Activated naive CD8-positive, alpha-beta T cell treated with anti-CD3 and anti-CD28 coated beads for 36 hours (primary cell): ENCODE data around the gene POTEC. TPM values are rescaled to one million over a fixed set of nuclear protein-coding genes. Genes with fewer than 3 reads are reported as not detected.
"Not testable (repeated sequence)": the region's sequence is repeated elsewhere in the genome, so short reads cannot be mapped to it uniquely, and the experiment has no call there.

Source experiments
- DNase-seq: peaks from one replicate; pipeline ENCODE4 v3.0.0; 2021
- H3K27ac Mint-ChIP-seq: one replicate; pipeline ENCODE4 v1.8.0; 2022; ENCODE audit warnings: mild to moderate bottlenecking, moderate library complexity, mixed read lengths
- H3K27me3 Mint-ChIP-seq: one replicate; pipeline ENCODE4 v1.8.0; 2022; ENCODE audit warnings: mild to moderate bottlenecking, mixed read lengths
- H3K36me3 Mint-ChIP-seq: one replicate; pipeline ENCODE4 v1.8.0; 2021; ENCODE audit warnings: mild to moderate bottlenecking, mixed read lengths
- H3K4me1 Mint-ChIP-seq: one replicate; pipeline ENCODE4 v1.8.0; 2021; ENCODE audit warnings: mixed read lengths
- H3K4me3 Mint-ChIP-seq: one replicate; pipeline ENCODE4 v1.8.0; 2022; ENCODE audit warnings: mild to moderate bottlenecking, moderate library complexity, mixed read lengths
- H3K9me3 Mint-ChIP-seq: one replicate; pipeline ENCODE4 v1.8.0; 2022; ENCODE audit warnings: mixed read lengths
- total RNA-seq, 2 experiments: library from RNA; stranded (reverse); gene quantifications; one replicate each; pipeline ENCODE4 v1.2.3, GENCODE V29; 2021

POTEC gene
- total RNA-seq, 2 experiments from 2014 or later = not detected

GRCh38 chr18:14471286-14471685 is 72.1 kb downstream of the POTEC start:
- not testable (repeated sequence) for H3K27ac Mint-ChIP-seq, H3K4me1 Mint-ChIP-seq, H3K36me3 Mint-ChIP-seq, H3K4me3 Mint-ChIP-seq, H3K27me3 Mint-ChIP-seq, H3K9me3 Mint-ChIP-seq, DNase-seq

DNA sequence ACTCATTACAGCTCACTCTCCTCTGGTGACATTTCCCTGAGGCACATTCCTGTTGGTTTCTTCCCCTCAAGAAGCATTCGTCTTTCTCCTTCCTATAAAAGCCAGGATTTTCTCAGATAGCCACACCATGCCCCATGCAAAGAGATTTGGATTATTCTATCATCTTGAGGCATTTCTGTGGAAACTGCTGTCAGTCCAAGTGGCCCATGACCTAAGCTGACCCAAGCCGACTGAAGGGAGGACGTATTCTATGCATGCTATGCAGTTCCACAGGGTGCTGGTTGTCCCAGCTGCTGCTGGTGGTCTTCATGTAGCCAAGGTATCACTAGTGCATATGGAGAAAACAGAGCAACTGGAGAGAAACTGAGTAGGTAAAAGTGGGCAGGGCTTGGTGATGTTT is 73.0 kb downstream of the POTEC start:
- H3K4me1 Mint-ChIP-seq, H3K27me3 Mint-ChIP-seq, H3K4me3 Mint-ChIP-seq, H3K36me3 Mint-ChIP-seq, H3K27ac Mint-ChIP-seq, H3K9me3 Mint-ChIP-seq, DNase-seq: not testable (repeated sequence)

DNA sequence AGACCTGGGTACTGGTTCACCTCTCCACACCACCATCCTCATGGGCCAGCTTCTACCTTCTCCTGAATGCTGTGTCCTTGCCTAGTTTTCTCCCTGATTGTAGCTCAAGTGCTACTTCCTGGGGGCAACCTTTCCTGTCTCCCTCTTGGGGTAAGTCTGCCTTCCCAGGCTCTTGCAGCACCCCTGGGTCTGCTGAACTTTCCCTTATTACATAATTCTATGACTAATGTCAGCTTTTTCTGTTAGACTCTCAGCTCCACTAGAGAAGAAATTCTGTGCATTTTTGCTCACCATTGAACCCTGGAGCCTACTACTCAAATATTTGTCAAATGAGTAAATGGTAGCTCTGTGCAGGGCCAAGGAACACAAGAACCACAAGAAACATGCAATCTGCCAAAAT is 73.4 kb downstream of the POTEC start:
- H3K27ac Mint-ChIP-seq, H3K4me3 Mint-ChIP-seq, H3K4me1 Mint-ChIP-seq, H3K27me3 Mint-ChIP-seq, H3K9me3 Mint-ChIP-seq, H3K36me3 Mint-ChIP-seq, DNase-seq: not testable (repeated sequence)

GRCh38 chr18:14465989-14466388 is 77.4 kb downstream of the POTEC start:
- not testable (repeated sequence) for H3K27me3 Mint-ChIP-seq, H3K4me3 Mint-ChIP-seq, DNase-seq, H3K9me3 Mint-ChIP-seq, H3K36me3 Mint-ChIP-seq, H3K27ac Mint-ChIP-seq, H3K4me1 Mint-ChIP-seq

Other genes starting within 250 kb of the POTEC start
- gene ANKRD30B, start 204.6 kb upstream of the POTEC start, total RNA-seq = not detected